Central memory CD8-positive, alpha-beta T cell (primary cell): ENCODE results near the gene TMEM131.
A peak's percentile ranks its signal among the peaks of the same experiment; 100 is the strongest.

Experiments used
- ATAC-seq: fragments of 150-1000 bp; cut with Tn5 transposase; replicated peaks from 2 replicates; pipeline ENCODE4 v1.10.0; 2022; ENCODE audit warnings: mild to moderate bottlenecking, moderate FRiP score, moderate number of reproducible peaks; ENCODE audit not compliant: poor library complexity, severe bottlenecking; ENCODE audit errors: extremely low read depth
- DNase-seq, 2 donors: peaks; one replicate each; pipeline ENCODE4 v3.0.0; 2021; ENCODE audit warnings: low spot score in 2 of 2
- H3K27ac Mint-ChIP-seq: one replicate; pipeline ENCODE4 v1.8.0; 2022; ENCODE audit warnings: low read depth, mild to moderate bottlenecking, moderate library complexity, mixed read lengths
- H3K27me3 Mint-ChIP-seq: one replicate; pipeline ENCODE4 v1.8.0; 2022; ENCODE audit warnings: mixed read lengths
- H3K36me3 Mint-ChIP-seq: one replicate; pipeline ENCODE4 v1.8.0; 2022; ENCODE audit warnings: mild to moderate bottlenecking, moderate library complexity, mixed read lengths; ENCODE audit not compliant: insufficient read depth
- H3K4me1 Mint-ChIP-seq: one replicate; pipeline ENCODE4 v1.8.0; 2022; ENCODE audit warnings: mixed read lengths
- H3K4me3 Mint-ChIP-seq: one replicate; pipeline ENCODE4 v1.8.0; 2022; ENCODE audit warnings: mild to moderate bottlenecking, moderate library complexity, mixed read lengths
- H3K9me3 Mint-ChIP-seq: one replicate; pipeline ENCODE4 v1.8.0; 2022; ENCODE audit warnings: mixed read lengths

The TMEM131 gene

GRCh38 chr2:98014379-98014778 lies 18.6 kb upstream of the TMEM131 start:
- Mint-ChIP-seq H3K27ac (no peak overlapping the region), H3K36me3 (no peaks in the 10 kb centered on the region), H3K4me3 (no peak overlapping the region), H3K4me1 (no peaks in the 10 kb centered on the region), H3K9me3 (no peaks in the 10 kb centered on the region), H3K27me3 (peaks cover 14% of the 10 kb centered on the region)
- DNase-seq (no peak), ATAC-seq (no peak)

GRCh38 chr2:98013407-98014042 lies 17.8 kb upstream of the TMEM131 start:
- no peak for DNase-seq
- ATAC-seq, result no peak
- H3K4me1 Mint-ChIP-seq, result no peaks in the 10 kb centered on the region
- H3K4me3 Mint-ChIP-seq, result no peak overlapping the region
- H3K27ac Mint-ChIP-seq, result no peak overlapping the region
- H3K27me3 Mint-ChIP-seq, result peaks cover 14% of the 10 kb centered on the region
- no peaks in the 10 kb centered on the region for H3K36me3 Mint-ChIP-seq
- no peaks in the 10 kb centered on the region for H3K9me3 Mint-ChIP-seq

- ATAC-seq, result peak; percentile 46
- Mint-ChIP-seq H3K4me1 (no peaks in the 10 kb centered on the region), H3K27ac (no peak overlapping the region), H3K27me3 (peaks cover 14% of the 10 kb centered on the region), H3K4me3 (no peak overlapping the region), H3K36me3 (no peaks in the 10 kb centered on the region), H3K9me3 (no peaks in the 10 kb centered on the region)
- DNase-seq, result no peak
Measured at GRCh38 chr2:98012561-98012991, 16.8 kb upstream of the TMEM131 start.

GRCh38 chr2:98009887-98010760 lies 14.4 kb upstream of the TMEM131 start:
- H3K27ac Mint-ChIP-seq, result no peak overlapping the region
- ATAC-seq (no peak), DNase-seq (no peak)
- no peaks in the 10 kb centered on the region for H3K27me3 Mint-ChIP-seq
- no peaks in the 10 kb centered on the region for H3K36me3 Mint-ChIP-seq
- no peak overlapping the region for H3K4me3 Mint-ChIP-seq
- no peaks in the 10 kb centered on the region for H3K4me1 Mint-ChIP-seq
- H3K9me3 Mint-ChIP-seq, result no peaks in the 10 kb centered on the region

- ATAC-seq, result no peak
- Mint-ChIP-seq H3K27ac (no peak overlapping the region), H3K36me3 (no peaks in the 10 kb centered on the region), H3K27me3 (no peaks in the 10 kb centered on the region), H3K4me1 (no peaks in the 10 kb centered on the region), H3K4me3 (no peak overlapping the region), H3K9me3 (no peaks in the 10 kb centered on the region)
- DNase-seq, result no peak
Measured at GRCh38 chr2:98008415-98008814, 12.7 kb upstream of the TMEM131 start.

- no peaks in the 10 kb centered on the region for H3K27me3 Mint-ChIP-seq
- no peaks in the 10 kb centered on the region for H3K36me3 Mint-ChIP-seq
- ATAC-seq, result no peak
- no peak for DNase-seq
- no peak overlapping the region for H3K4me3 Mint-ChIP-seq
- no peak overlapping the region for H3K27ac Mint-ChIP-seq
- no peaks in the 10 kb centered on the region for H3K4me1 Mint-ChIP-seq
- H3K9me3 Mint-ChIP-seq, result no peaks in the 10 kb centered on the region
Measured at GRCh38 chr2:98006378-98006777, 10.6 kb upstream of the TMEM131 start.

GRCh38 chr2:98004613-98005012 lies 8.9 kb upstream of the TMEM131 start:
- Mint-ChIP-seq H3K4me1 (no peaks in the 10 kb centered on the region), H3K9me3 (no peaks in the 10 kb centered on the region), H3K4me3 (no peak overlapping the region), H3K36me3 (no peaks in the 10 kb centered on the region), H3K27me3 (no peaks in the 10 kb centered on the region), H3K27ac (no peak overlapping the region)
- DNase-seq (no peak), ATAC-seq (no peak)

GRCh38 chr2:98004047-98004446 lies 8.3 kb upstream of the TMEM131 start:
- H3K36me3 Mint-ChIP-seq, result no peaks in the 10 kb centered on the region
- H3K27ac Mint-ChIP-seq, result no peak overlapping the region
- H3K27me3 Mint-ChIP-seq, result no peaks in the 10 kb centered on the region
- H3K9me3 Mint-ChIP-seq, result no peaks in the 10 kb centered on the region
- no peaks in the 10 kb centered on the region for H3K4me1 Mint-ChIP-seq
- DNase-seq (no peak), ATAC-seq (no peak)
- H3K4me3 Mint-ChIP-seq, result no peak overlapping the region

GRCh38 chr2:97999536-97999935 lies 3.8 kb upstream of the TMEM131 start:
- DNase-seq (no peak), ATAC-seq (no peak)
- Mint-ChIP-seq H3K9me3 (no peaks in the 10 kb centered on the region), H3K27me3 (no peaks in the 10 kb centered on the region), H3K27ac (no peak overlapping the region), H3K4me3 (no peak overlapping the region), H3K4me1 (peaks cover 5% of the 10 kb centered on the region), H3K36me3 (peaks cover 9% of the 10 kb centered on the region)

- no peak for ATAC-seq
Measured at GRCh38 chr2:97998431-97999005, 2.8 kb upstream of the TMEM131 start.

GRCh38 chr2:97997784-97998392 lies 2.1 kb upstream of the TMEM131 start:
- no peak overlapping the region for H3K4me3 Mint-ChIP-seq

More at GRCh38 chr2:97998431-97999005, 2.8 kb upstream of the TMEM131 start:
- no peaks in the 10 kb centered on the region for H3K9me3 Mint-ChIP-seq
- H3K36me3 Mint-ChIP-seq, result peaks cover 9% of the 10 kb centered on the region
- DNase-seq, result no peak
- no peak overlapping the region for H3K4me3 Mint-ChIP-seq
- no peak overlapping the region for H3K27ac Mint-ChIP-seq
- H3K27me3 Mint-ChIP-seq, result no peaks in the 10 kb centered on the region
- H3K4me1 Mint-ChIP-seq, result peaks cover 13% of the 10 kb centered on the region

GRCh38 chr2:97996679-97997078 lies 931 bp upstream of the TMEM131 start:
- no peaks in the 10 kb centered on the region for H3K9me3 Mint-ChIP-seq
- H3K27me3 Mint-ChIP-seq, result no peaks in the 10 kb centered on the region
- peak overlapping the region; percentile 78 for H3K4me3 Mint-ChIP-seq
- peaks cover 9% of the 10 kb centered on the region for H3K36me3 Mint-ChIP-seq
- ATAC-seq (no peak), DNase-seq (no peak)
- H3K27ac Mint-ChIP-seq, result peak overlapping the region; percentile 80
- H3K4me1 Mint-ChIP-seq, result peaks cover 29% of the 10 kb centered on the region

More at GRCh38 chr2:97997784-97998392, 2.1 kb upstream of the TMEM131 start:
- no peaks in the 10 kb centered on the region for H3K9me3 Mint-ChIP-seq
- ATAC-seq (no peak), DNase-seq (no peak)
- no peak overlapping the region for H3K27ac Mint-ChIP-seq
- H3K36me3 Mint-ChIP-seq, result peaks cover 9% of the 10 kb centered on the region
- H3K27me3 Mint-ChIP-seq, result no peaks in the 10 kb centered on the region
- H3K4me1 Mint-ChIP-seq, result peaks cover 19% of the 10 kb centered on the region
